Astrocyte of the cerebellum (primary cell): ENCODE data around the gene ETNK2.

Experiments
- DNase-seq: peaks from one replicate; pipeline ENCODE4 v3.0.0-alpha.2; 2011; ENCODE audit warnings: low read depth
- H3K4me3 ChIP-seq: 2 replicates; pipeline ENCODE4 v1.5.1; 2011; ENCODE audit warnings: mild to moderate bottlenecking, low read depth, low read length, moderate library complexity
- in situ Hi-C: cut with HindIII; loops from 2 replicates; pipeline ENCODE4 v1.10.0; 2017; ENCODE audit warnings: low sequenced_read_pairs
- TF ChIP-seq, protein P1 (sequence below): IDR thresholded peaks from 2 replicates; pipeline ENCODE4 v1.5.1; 2012; ENCODE audit warnings: low read length, low read depth, moderate library complexity, mild to moderate bottlenecking; ENCODE audit errors: missing control alignments

The ETNK2 gene

DNA sequence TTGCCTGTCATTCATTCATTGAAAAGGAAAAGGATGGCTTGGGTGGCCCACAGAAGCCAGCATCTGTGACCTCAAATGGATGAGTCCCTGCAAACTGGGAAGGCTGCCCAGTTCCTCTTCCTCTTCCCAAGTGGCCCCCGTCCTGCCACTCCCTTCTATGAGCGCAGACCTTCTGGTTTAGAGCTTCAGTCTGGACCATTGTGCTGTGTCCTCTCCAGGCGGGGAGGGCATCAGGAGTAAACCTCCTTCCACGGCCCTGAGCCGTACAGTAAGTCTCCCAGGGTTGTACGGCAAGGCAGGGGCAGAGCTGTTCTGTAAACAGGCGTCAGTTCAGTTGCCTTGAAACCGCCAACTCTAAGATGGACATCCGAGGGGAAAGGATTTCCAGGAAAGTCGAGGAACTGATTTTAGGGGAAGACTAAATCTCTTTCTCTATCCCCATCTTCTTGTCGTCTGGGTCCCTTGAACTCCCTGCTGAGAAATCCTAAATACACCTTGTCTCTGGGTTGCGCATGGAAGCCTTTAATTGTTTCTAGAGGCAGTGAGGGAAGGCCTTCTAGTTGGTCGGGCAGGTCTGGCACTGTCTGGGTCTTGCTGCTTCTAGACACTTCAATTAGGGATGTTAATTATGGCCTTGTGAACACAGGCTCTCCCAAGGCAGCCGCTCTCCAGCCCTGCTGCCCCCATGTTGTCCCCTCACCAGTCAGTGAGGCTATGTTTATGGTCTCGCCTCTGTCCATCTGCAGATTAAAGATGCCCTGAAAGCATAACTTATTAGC, 56.8 kb downstream of the ETNK2 start:
- in situ Hi-C loops = loop anchor here (10.0 kb wide), 1 partner anchor 50 kb away; no protein-coding TSS in a partner anchor
- TF ChIP-seq, protein P1, sequence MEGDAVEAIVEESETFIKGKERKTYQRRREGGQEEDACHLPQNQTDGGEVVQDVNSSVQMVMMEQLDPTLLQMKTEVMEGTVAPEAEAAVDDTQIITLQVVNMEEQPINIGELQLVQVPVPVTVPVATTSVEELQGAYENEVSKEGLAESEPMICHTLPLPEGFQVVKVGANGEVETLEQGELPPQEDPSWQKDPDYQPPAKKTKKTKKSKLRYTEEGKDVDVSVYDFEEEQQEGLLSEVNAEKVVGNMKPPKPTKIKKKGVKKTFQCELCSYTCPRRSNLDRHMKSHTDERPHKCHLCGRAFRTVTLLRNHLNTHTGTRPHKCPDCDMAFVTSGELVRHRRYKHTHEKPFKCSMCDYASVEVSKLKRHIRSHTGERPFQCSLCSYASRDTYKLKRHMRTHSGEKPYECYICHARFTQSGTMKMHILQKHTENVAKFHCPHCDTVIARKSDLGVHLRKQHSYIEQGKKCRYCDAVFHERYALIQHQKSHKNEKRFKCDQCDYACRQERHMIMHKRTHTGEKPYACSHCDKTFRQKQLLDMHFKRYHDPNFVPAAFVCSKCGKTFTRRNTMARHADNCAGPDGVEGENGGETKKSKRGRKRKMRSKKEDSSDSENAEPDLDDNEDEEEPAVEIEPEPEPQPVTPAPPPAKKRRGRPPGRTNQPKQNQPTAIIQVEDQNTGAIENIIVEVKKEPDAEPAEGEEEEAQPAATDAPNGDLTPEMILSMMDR = no peak
- no peak overlapping the region for H3K4me3 ChIP-seq
- DNase-seq = no peak

DNA sequence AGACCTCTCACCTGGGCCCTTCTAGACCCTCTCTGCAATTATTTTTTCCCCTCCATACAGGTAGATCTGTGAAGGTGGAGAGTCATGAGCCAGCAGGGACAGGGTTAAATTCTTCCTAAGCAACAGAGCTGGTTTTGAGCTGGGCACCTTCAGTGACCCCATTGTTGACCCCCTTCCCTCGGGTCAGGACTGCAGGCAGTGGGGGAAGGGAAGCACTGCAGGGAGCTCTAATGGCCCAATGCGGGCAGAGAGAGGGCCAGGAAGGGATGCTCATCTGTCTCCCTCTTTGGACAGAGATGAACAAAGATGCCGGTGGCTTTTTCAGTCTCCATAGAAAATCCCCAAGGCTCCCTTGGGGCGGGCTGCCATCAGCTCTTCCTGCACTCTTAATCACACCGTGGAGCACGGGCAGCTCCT, 57.5 kb downstream of the ETNK2 start:
- TF ChIP-seq, protein P1 = no peak
- no peak for DNase-seq
- in situ Hi-C loops = loop anchor here (10.0 kb wide), 1 partner anchor 50 kb away; no protein-coding TSS in a partner anchor
- no peak overlapping the region for H3K4me3 ChIP-seq

DNA sequence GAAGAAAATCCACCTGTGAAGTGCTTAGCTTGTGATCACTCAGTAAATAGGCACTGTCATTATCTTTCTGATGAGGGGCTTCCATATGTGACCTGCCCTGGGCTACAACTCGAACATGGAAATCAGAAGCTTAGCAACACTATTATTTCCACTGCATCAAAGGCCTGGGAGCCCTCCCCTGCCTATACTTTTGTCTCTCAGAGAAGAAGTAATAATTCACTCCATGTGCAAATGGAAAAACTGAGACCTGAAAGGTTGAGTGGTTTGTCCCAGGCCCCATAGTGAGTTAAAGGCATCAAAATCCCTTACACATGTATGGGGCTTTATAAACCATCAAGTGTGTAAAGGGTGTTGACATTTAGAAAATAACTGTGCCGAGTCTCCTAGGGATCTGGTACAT, 58.1 kb downstream of the ETNK2 start:
- H3K4me3 ChIP-seq = no peak overlapping the region
- no peak for DNase-seq
- in situ Hi-C loops = loop anchor here (10.0 kb wide), 1 partner anchor 49 kb away; no protein-coding TSS in a partner anchor
- TF ChIP-seq, protein P1 = no peak

DNA sequence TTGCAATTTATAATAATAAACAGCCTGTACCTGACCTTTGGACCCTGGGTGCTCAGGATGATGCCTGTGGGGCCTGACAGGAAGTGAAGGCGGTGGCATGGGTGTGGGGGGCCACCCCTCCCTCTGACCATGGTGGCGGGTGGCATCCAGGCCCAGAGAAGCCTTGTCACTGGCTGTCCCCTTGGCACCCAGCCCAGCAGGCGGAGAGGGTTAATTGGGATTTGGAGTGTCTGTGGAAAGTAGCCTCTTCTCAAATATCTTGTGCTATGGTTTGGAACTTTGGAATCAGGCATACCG, 58.5 kb downstream of the ETNK2 start:
- H3K4me3 ChIP-seq = no peak overlapping the region
- TF ChIP-seq, protein P1 = no peak
- no peak for DNase-seq
- in situ Hi-C loops = loop anchor here (10.0 kb wide), 1 partner anchor 49 kb away; no protein-coding TSS in a partner anchor

DNA sequence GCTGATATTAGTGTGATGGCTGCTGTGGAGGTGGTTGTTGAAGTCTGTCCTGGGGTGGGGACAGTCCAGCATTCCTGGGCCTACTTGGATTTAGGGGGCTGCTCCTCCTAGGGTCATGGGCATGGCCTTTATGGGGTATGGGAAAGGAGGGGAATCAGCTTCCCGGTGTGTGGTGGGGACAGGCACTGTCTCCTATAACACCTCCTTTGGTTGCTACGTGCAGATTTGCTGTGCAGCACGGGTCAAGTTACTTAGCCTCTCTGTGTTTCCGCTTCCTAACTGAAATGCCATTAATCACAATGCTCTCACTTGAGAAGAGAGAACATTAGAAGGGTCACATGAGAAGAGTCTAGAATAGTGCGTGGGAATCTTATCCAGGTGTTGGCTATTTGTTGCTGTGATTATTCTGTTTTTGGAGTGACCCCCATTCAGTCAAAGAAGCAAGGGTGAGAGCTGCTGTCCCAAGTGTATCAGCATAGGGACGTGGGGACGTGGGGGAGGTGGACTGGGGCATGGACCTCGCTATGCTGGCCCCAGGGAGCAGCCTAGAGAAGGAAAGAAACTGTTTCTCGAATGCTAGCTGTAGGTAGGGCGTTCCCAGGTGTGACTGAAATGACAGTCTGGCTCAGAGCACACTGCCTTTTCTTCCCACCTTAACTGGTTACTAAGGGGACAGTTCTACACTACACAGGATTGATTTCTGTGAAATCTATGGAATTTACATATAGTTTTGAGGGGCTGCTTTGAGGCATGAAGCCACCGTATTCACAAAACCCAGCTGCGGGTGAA, 59.0 kb downstream of the ETNK2 start:
- no peak for DNase-seq
- TF ChIP-seq, protein P1 = no peak
- H3K4me3 ChIP-seq = no peak overlapping the region
- in situ Hi-C loops = loop anchor here (10.0 kb wide), 1 partner anchor 48 kb away; no protein-coding TSS in a partner anchor

DNA sequence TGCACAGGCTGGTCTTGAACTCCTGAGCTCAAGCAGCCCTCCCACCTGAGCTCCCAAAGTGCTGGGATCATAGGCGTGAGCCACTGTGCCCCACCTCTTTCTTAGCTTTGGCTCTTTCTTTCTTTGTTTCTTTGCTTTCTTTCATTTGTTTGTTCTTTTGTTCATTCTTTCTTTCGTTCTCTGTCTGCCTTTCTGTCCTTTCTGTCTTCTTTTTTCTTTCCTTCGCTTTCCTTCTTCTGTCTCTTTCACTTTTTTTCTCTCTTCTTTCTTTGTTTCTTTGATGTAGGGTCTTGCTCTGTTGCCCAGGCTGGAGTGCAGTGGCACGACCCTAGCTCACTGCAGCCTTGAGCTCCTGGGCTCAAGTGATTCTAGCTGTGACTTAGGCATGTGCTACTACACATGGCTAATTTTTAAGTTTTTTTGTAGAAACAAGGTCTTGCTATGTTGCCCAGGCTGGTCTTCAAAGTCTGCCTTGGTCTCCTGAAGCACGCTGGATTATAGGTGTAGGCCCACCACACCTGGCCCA, 60.0 kb downstream of the ETNK2 start:
- TF ChIP-seq, protein P1 = no peak
- in situ Hi-C loops = loop anchor here (10.0 kb wide), 1 partner anchor 47 kb away; no protein-coding TSS in a partner anchor
- no peak overlapping the region for H3K4me3 ChIP-seq
- no peak for DNase-seq
